Liver (tissue), 1 donor: ENCODE results near the gene TSPAN16.

Source experiments
- ATF3 ChIP-seq: IDR thresholded peaks from 2 replicates; pipeline ENCODE4 v1.6.1; 2016; ENCODE audit warnings: antibody characterized with exemption
- SP1 ChIP-seq: IDR thresholded peaks from 2 replicates; pipeline ENCODE4 v1.6.1; 2018; ENCODE audit warnings: antibody characterized with exemption, mild to moderate bottlenecking
- donor health status: healthy.

- TF ChIP-seq ATF3, result no peak
- TF ChIP-seq SP1, result no peak
Measured at GRCh38 chr19:11290256-11290655, 5.7 kb upstream of the TSPAN16 start.
